Fibroblast of skin of right quadriceps (primary cell): ENCODE results near the gene PARD3.

Source experiments
- DNase-seq: peaks from one replicate; pipeline ENCODE4 v3.0.0-alpha.2; 2013

Gene PARD3

GRCh38 chr10:34523017-34523767, 291.9 kb downstream of the PARD3 start:
- peak; percentile 29 for DNase-seq

GRCh38 chr10:34522546-34522945, 292.6 kb downstream of the PARD3 start:
- peak; percentile 28 for DNase-seq

- no peak for DNase-seq
Observed at GRCh38 chr10:34520510-34520909, 294.6 kb downstream of the PARD3 start.

GRCh38 chr10:34520084-34520483, 295.0 kb downstream of the PARD3 start:
- no peak for DNase-seq

- no peak for DNase-seq
Observed at GRCh38 chr10:34514290-34514689, 300.8 kb downstream of the PARD3 start.

GRCh38 chr10:34513636-34514035, 301.5 kb downstream of the PARD3 start:
- no peak for DNase-seq

- no peak for DNase-seq
Observed at GRCh38 chr10:34507217-34507616, 307.9 kb downstream of the PARD3 start.

GRCh38 chr10:34506786-34507185, 308.3 kb downstream of the PARD3 start:
- DNase-seq: no peak

- DNase-seq: peak; percentile 60
Observed at GRCh38 chr10:34505338-34505737, 309.8 kb downstream of the PARD3 start.

- DNase-seq: peak; percentile 37
Observed at GRCh38 chr10:34504534-34504933, 310.6 kb downstream of the PARD3 start.

GRCh38 chr10:34503704-34504103, 311.4 kb downstream of the PARD3 start:
- no peak for DNase-seq

- DNase-seq: no peak
Observed at GRCh38 chr10:34499612-34500279, 315.4 kb downstream of the PARD3 start.

- DNase-seq: peak; percentile 26
Observed at GRCh38 chr10:34498821-34499220, 316.3 kb downstream of the PARD3 start.

- DNase-seq: no peak
Observed at GRCh38 chr10:34495938-34496337, 319.2 kb downstream of the PARD3 start.

GRCh38 chr10:34494012-34494411, 321.1 kb downstream of the PARD3 start:
- peak; percentile 21 for DNase-seq

- DNase-seq: no peak
Observed at GRCh38 chr10:34492081-34492480, 323.0 kb downstream of the PARD3 start.

- no peak for DNase-seq
Observed at GRCh38 chr10:34491678-34492077, 323.4 kb downstream of the PARD3 start.

GRCh38 chr10:34489973-34490745, 324.9 kb downstream of the PARD3 start:
- peak; percentile 71 for DNase-seq

- DNase-seq: peak; percentile 27
Observed at GRCh38 chr10:34489411-34489810, 325.7 kb downstream of the PARD3 start.

GRCh38 chr10:34488476-34489130, 326.5 kb downstream of the PARD3 start:
- DNase-seq: no peak

GRCh38 chr10:34486008-34486407, 329.1 kb downstream of the PARD3 start:
- no peak for DNase-seq

- DNase-seq: no peak
Observed at GRCh38 chr10:34484164-34484563, 330.9 kb downstream of the PARD3 start.

- no peak for DNase-seq
Observed at GRCh38 chr10:34480345-34480744, 334.8 kb downstream of the PARD3 start.
